Measurements from ENCODE around the gene COL5A1.
"Not testable (repeated sequence)": the region's sequence is repeated elsewhere in the genome, so short reads cannot be mapped to it uniquely, and the experiment has no call there.

COL5A1 gene

GRCh38 chr9:134842321-134842720 is 200.7 kb downstream of the COL5A1 start:
- no peak for FAIRE-seq

- no peak for FAIRE-seq
Observed at GRCh38 chr9:134843740-134844139, 202.1 kb downstream of the COL5A1 start.

GRCh38 chr9:134844821-134845220 is 203.2 kb downstream of the COL5A1 start:
- FAIRE-seq: no peak

DNA sequence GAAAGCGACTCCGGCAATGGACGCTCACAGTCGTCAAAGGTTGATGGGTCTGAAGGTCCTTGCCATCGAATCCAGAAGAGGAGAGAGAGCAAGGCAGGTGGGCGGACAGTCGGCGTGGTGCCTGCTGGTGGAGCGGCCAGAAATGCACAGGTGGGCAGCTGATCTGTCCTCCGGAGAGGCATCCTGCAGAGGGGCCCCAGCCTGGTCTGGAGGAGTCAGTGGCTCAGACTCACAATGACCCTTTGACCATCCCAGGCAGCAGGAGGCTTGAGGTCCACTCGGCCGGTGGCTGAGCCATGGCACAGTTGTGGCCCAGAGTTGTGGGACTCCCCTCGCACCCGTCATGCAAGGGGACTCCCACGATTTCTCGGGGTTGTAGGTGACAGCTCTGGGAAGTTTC is 204.6 kb downstream of the COL5A1 start:
- no peak for FAIRE-seq

- FAIRE-seq: no peak
Observed at GRCh38 chr9:134846699-134847098, 205.1 kb downstream of the COL5A1 start.

- no peak for FAIRE-seq
Observed at GRCh38 chr9:134847138-134847537, 205.5 kb downstream of the COL5A1 start.

DNA sequence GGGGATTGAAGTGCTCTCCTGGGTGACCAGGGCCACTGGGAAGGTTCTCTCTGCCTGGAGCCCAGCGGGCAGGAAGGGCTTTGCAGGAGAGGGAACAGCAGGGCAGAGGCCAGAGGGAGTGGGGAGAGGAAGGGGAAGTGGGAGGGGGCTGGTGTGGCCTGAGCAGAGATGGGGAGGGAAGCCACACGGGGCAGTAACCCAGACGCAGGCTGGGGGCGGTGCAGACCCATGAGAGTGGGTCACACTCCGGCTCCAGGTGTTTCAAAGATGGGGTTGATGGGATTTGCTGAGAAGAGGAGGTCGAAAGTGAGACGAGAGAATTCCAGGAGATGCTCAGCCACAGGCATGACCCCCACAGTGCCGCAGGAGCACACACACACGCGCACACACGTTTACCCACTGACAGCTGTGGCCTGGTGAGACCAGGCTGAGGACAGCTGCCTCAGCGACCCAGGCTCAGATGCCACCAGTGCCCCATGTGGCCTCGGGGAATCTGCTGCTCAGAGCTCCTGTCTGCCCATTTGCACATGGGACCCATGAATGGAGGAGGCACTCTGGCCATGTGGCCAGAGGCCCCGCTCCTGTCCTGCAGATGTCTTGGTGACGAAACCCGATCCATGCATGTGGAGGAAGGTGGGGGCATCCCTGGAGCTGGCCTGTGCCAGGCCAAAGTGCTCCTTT is 206.3 kb downstream of the COL5A1 start:
- no peak for FAIRE-seq

DNA sequence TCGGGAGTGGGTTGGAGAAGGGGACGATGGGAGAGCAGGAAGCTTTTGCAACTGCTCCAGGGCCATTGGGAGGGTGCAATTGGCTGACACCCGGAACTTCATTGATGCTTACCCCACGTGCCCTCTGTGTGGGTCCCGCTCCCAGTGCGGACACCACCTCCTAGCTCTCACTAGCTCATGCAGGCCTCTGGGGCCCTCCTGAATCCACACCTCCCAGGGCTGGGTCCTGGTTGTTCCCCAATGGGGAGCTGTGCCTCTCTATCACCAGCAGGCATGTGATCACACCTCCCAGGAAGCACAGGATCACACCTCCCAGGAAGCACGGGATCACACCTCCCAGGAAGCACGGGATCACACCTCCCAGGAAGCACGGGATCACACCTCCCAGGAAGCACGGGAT is 206.9 kb downstream of the COL5A1 start:
- no peak for FAIRE-seq

- FAIRE-seq: no peak
Observed at GRCh38 chr9:134850611-134851010, 209.0 kb downstream of the COL5A1 start.

GRCh38 chr9:134851020-134851419 is 209.4 kb downstream of the COL5A1 start:
- FAIRE-seq: no peak

DNA sequence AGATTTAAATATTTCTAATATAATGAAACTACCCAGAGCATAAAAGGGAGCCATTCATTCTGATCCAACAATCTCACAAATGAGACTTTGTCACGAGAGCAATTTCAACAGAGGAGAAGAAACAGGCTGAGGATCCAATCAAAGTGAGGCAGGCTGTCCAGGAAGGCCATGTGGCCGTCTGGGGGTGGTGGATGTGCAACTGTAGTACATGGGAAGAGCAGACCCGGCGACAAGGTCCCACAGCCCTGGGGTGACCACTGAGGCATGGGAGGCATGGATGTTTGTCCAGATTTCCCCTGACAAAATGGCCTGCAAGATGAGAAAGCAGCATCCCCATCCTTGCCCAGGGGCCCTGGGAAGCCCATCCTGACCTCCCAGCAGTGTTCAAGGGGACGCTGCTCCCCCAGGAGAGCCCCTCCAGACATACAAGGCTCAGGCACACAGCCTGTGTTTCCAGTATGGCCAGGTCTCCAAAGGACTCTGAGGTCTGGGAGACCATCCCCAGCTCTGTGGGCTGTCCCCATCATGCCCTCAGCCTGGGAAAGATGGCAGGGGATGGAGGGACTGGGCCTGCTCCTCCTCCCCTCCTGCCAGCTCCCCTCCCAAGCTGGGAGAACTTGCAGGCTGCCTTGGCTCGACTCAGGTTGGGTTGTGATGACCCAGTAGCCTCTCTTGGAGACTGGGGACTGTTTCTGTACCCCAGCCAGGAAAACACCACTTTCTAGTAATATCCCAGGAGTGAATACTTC is 211.5 kb downstream of the COL5A1 start:
- no peak for FAIRE-seq

- FAIRE-seq: no peak
Observed at GRCh38 chr9:134853893-134854292, 212.3 kb downstream of the COL5A1 start.

DNA sequence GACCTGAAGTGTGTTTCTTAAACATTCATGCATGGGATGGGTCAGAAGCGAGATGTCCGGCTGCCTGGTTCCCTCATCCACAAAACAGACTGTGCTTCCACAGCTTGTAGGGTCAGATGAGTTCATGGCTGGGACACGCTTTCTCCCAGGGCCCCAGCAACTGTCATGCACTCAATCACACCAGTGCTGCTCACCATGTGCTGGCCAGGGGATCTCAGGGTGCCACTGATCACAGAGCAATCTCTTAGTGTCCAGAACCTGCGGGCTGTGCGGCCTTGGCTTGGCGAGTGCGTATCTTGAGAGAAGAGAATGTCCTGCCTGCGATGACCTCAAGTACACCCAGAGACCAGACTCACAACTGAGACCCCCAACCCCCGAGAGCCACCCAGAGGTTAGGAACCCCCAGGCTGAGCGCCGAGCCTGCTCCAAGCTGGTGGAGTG is 213.0 kb downstream of the COL5A1 start:
- no peak for FAIRE-seq

GRCh38 chr9:134855231-134855899 is 213.8 kb downstream of the COL5A1 start:
- no peak for FAIRE-seq

- FAIRE-seq: no peak
Observed at GRCh38 chr9:134855900-134856377, 214.3 kb downstream of the COL5A1 start.

DNA sequence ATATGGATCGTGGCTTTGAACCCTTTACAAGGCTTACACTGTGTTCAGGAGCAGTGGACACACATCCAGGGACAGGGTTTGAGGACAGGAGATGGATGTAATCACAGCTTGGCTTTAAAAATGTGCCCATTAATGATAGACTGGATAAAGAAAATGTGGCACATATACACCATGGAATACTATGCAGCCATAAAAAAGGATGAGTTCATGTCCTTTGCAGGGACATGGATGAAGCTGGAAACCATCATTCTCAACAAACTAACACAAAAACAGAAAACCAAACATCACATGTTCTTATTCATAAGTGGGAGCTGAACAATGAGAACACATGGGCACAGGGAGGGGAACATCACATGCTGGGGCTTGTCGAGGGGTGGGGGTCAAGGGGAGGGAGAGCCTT is 215.8 kb downstream of the COL5A1 start:
- FAIRE-seq: not testable (repeated sequence)

- no peak for FAIRE-seq
Observed at GRCh38 chr9:134858051-134858841, 216.6 kb downstream of the COL5A1 start.

GRCh38 chr9:134860510-134860909 is 218.9 kb downstream of the COL5A1 start:
- no peak for FAIRE-seq

GRCh38 chr9:134861595-134862334 is 220.2 kb downstream of the COL5A1 start:
- FAIRE-seq: no peak

GRCh38 chr9:134863306-134863902 is 221.8 kb downstream of the COL5A1 start:
- FAIRE-seq: no peak
